Ovary (tissue), 9 donors: ENCODE results near the gene TFDP1. TPM values are rescaled to one million over a fixed set of nuclear protein-coding genes. Genes with fewer than 3 reads are reported as not detected.

Source experiments
- DNase-seq, 5 donors: peaks; one replicate each; pipeline ENCODE4 v3.0.0-alpha.2; 2019 to 2020
- H3K27ac ChIP-seq, 2 donors: fragments of 200-600 bp; one replicate each; pipeline versions ENCODE4 v1.5.1 to v1.8.0; 2019 to 2022
- H3K27me3 ChIP-seq: fragments of 200-600 bp; one replicate; pipeline ENCODE4 v1.8.0; 2022
- H3K36me3 ChIP-seq: fragments of 200-600 bp; sonication (generic); one replicate; pipeline ENCODE4 v1.5.1; 2019
- H3K4me1 ChIP-seq: one replicate; pipeline ENCODE4 v1.8.1; 2013; ENCODE audit warnings: mild to moderate bottlenecking, moderate library complexity; ENCODE audit not compliant: insufficient read depth
- H3K4me3 ChIP-seq: fragments of 200-600 bp; sonication (generic); one replicate; pipeline ENCODE4 v1.5.1; 2017
- H3K9me3 ChIP-seq, 2 donors: fragments of 200-600 bp in 1 of 2; sonication (generic) in 1 of 2; one replicate each; pipeline versions ENCODE4 v1.5.1 to v1.8.1; 2013 to 2019; ENCODE audit warnings: mild to moderate bottlenecking in 1 of 2, moderate library complexity in 1 of 2
- CTCF ChIP-seq, 3 donors: fragments of 450-650 bp in 2 of 3; fragments of 200-600 bp in 1 of 3; IDR thresholded peaks; one replicate each; pipeline versions ENCODE4 v1.5.1 to v1.8.0; 2016 to 2022; ENCODE audit warnings: antibody characterized with exemption in 3 of 3, mild to moderate bottlenecking in 1 of 3
- EP300 ChIP-seq: sonication (generic); formaldehyde crosslinking; IDR thresholded peaks from one replicate; pipeline ENCODE4 v1.6.1; 2017; ENCODE audit warnings: antibody characterized with exemption
- POLR2A ChIP-seq: fragments of 450-650 bp; IDR thresholded peaks from one replicate; pipeline ENCODE4 v1.6.1; 2017; ENCODE audit warnings: antibody characterized with exemption, mild to moderate bottlenecking, moderate library complexity
- WGBS, 3 donors: extraction: QIAGEN DNeasy Blood & Tissue Kit in 1 of 3; methylation state at CpG; one replicate each; pipeline versions ENCODE4 v1.1.5 to v1.1.7; 2013 to 2017; 5-methylcytosine and 5-hydroxymethylcytosine counted together
- intact Hi-C, 4 donors: fragments of 100-400 bp; cut with DNase I; formaldehyde crosslinking; loops; one replicate each; pipeline versions ENCODE4 v1.11.0 to v1.15.1; 2022 to 2023
- polyA plus RNA-seq, 2 donors: library from polyadenylated mRNA; stranded (reverse); fragments of 200-250 nt in 1 of 2; fragments of 350-450 nt in 1 of 2; fragmentation: Illumina TruSeq in 1 of 2; extraction: RNeasy Lipid Tissue Mini Kit (QIAGEN cat#74804) in 1 of 2; gene quantifications; one replicate each; pipeline ENCODE4 v1.2.3, GENCODE V29; 2013 to 2014
- total RNA-seq, 7 donors: library from RNA; depleted of rRNA in 2 of 7; stranded (reverse); fragments of >200 nt in 2 of 7; fragmentation: NEBNext Ultra II Directional in 3 of 7; extraction: Animal tissue kit (Norgen Biotek cat#: 25700) in 3 of 7; gene quantifications; one replicate each; pipeline versions ENCODE4 v1.1.0 to v1.2.4, GENCODE V29; 2016 to 2023
- donor health status: DM: no; HTN: no; CAD: no; lungs with moderate emphysema.
- donor health status: DM: no; HTN: no; CAD: no.
- donor health status: Bipolar disorder and iron deficiency.
- donor health status: DM: yes; HTN: yes; CAD: no.
- donor health status: DM: no; HTN: no; CAD: no.
- donor health status: DM: yes; HTN: yes; CAD: no.

TFDP1 gene
- total and polyA plus RNA-seq, 9 donors: 8.8 to 45.6 (median 33.8) TPM

GRCh38 chr13:113540523-113540922, 44.0 kb upstream of the TFDP1 start:
- no peak overlapping the region for H3K27ac ChIP-seq
- WGBS, 3 donors: 92 to 95% (median 93%) methylated on average over 10 of the region's 10 CpGs
- no peaks in the 10 kb centered on the region for H3K27me3 ChIP-seq
- TF ChIP-seq POLR2A: no peak
- TF ChIP-seq EP300: no peak
- no peak for TF ChIP-seq CTCF (IDR thresholded peaks at IDR 0.05)
- H3K36me3 ChIP-seq: no peaks in the 10 kb centered on the region
- intact Hi-C loops: no loop called here
- DNase-seq: peak in 1 of 5 donors; percentile 4
- H3K4me3 ChIP-seq: no peak overlapping the region
- no peaks in the 10 kb centered on the region for H3K9me3 ChIP-seq
- peaks cover under 1% of the 10 kb centered on the region for H3K4me1 ChIP-seq

GRCh38 chr13:113542751-113543424, 41.7 kb upstream of the TFDP1 start:
- Histone ChIP-seq H3K9me3 (no peaks in the 10 kb centered on the region), H3K4me3 (no peak overlapping the region), H3K27me3 (no peaks in the 10 kb centered on the region), H3K36me3 (no peaks in the 10 kb centered on the region), H3K4me1 (peaks cover 2% of the 10 kb centered on the region), H3K27ac (no peak overlapping the region)
- DNase-seq: peak in 1 of 5 donors; percentile 19
- TF ChIP-seq EP300 (no peak), POLR2A (no peak), CTCF (IDR thresholded peaks at IDR 0.05) (no peak)
- intact Hi-C loops: no loop called here
- 72 to 83% (median 75%) methylated on average over 9 to 21 of the region's 21 CpGs for WGBS, 3 donors

GRCh38 chr13:113544071-113544891, 40.3 kb upstream of the TFDP1 start:
- intact Hi-C loops: no loop called here
- peaks cover 2% of the 10 kb centered on the region for H3K4me1 ChIP-seq
- no peaks in the 10 kb centered on the region for H3K36me3 ChIP-seq
- WGBS, 3 donors: 89 to 92% (median 91%) methylated on average over 35 to 37 of the region's 37 CpGs
- no peaks in the 10 kb centered on the region for H3K9me3 ChIP-seq
- H3K27ac ChIP-seq: no peak overlapping the region
- H3K27me3 ChIP-seq: no peaks in the 10 kb centered on the region
- DNase-seq: peak in 1 of 5 donors; percentile 27
- H3K4me3 ChIP-seq: no peak overlapping the region
- no peak for TF ChIP-seq CTCF (IDR thresholded peaks at IDR 0.05)
- TF ChIP-seq POLR2A: no peak
- no peak for TF ChIP-seq EP300

GRCh38 chr13:113544896-113545295, 39.7 kb upstream of the TFDP1 start:
- peak in 2 of 5 donors; percentile 11 to 20 for DNase-seq
- no peak for TF ChIP-seq CTCF (IDR thresholded peaks at IDR 0.05)
- TF ChIP-seq POLR2A: no peak
- no peak for TF ChIP-seq EP300
- Histone ChIP-seq H3K27me3 (no peaks in the 10 kb centered on the region), H3K9me3 (no peaks in the 10 kb centered on the region), H3K36me3 (no peaks in the 10 kb centered on the region), H3K4me1 (peaks cover 2% of the 10 kb centered on the region), H3K4me3 (no peak overlapping the region), H3K27ac (no peak overlapping the region)
- WGBS, 3 donors: 93 to 95% (median 94%) methylated on average over 10 of the region's 10 CpGs
- intact Hi-C loops: no loop called here
